GM19397 (cell line): Measurements from ENCODE around the gene SNAI3.
"Not testable (repeated sequence)": the region's sequence is repeated elsewhere in the genome, so short reads cannot be mapped to it uniquely, and the experiment has no call there.

ENCODE experiments used
- ATAC-seq: cut with Tn5 transposase; IDR thresholded peaks from one replicate; pipeline ENCODE4 v1.9.1; 2021; ENCODE audit warnings: mild to moderate bottlenecking, moderate library complexity; ENCODE audit not compliant: unreplicated experiment

SNAI3 gene

DNA sequence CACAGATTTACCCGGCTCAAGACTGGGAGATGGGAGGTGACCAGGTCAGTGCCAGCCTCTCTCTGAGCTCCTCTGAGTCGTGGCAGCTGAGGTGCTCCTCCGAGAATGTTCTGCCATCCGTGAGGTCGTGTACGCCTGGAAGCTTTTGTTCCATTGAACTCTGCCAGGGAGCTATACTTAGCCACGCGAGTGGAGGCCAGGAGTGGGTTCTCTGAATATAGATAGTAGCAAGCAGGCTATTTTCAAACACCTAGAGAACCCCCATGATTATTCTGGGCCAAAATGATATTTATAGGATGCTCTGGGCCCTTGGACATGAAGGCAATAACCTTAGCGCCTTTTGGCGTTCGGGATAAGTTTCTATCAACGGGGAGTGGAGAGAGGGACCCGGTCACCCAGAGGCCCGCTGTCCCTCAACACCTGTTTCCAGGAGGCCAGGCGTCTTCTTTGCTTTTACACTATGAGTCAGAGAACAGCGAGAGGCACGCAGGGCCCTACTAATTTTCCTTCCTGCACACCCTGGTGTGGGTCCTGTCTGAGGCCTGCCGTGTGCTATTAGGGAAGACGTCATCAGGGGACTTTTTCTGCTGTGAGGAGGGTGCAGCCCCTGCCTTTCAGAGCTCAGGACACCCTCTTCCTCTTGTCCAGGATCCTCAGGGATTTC is 12.5 kb downstream of the SNAI3 start:
- ATAC-seq: no peak

- no peak for ATAC-seq
Observed at GRCh38 chr16:88672776-88673175, 13.5 kb downstream of the SNAI3 start.

DNA sequence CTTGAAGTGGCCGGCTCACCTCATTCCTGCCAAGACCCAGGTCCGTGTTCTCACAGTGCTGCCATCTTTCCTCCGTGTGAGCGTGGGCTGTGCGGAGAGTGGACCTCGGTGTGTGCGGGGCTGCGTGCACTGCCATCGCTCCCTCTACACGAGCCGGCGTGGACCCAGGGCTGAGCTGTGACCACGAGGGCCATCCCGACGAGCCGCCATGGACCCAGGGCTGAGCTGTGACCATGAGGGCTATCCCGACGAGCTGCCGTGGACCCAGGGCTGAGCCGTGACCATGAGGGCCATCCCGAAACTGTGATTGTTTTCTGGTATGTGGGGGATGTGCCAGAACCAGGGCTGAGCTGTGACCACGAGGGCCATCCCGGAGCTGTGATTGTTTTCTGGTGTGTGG is 14.5 kb downstream of the SNAI3 start:
- ATAC-seq: no peak

GRCh38 chr16:88669980-88670379 is 16.3 kb downstream of the SNAI3 start:
- ATAC-seq: no peak

- ATAC-seq: not testable (repeated sequence)
Observed at GRCh38 chr16:88669493-88669892, 16.8 kb downstream of the SNAI3 start.

GRCh38 chr16:88667461-88667860 is 18.8 kb downstream of the SNAI3 start:
- ATAC-seq: no peak

DNA sequence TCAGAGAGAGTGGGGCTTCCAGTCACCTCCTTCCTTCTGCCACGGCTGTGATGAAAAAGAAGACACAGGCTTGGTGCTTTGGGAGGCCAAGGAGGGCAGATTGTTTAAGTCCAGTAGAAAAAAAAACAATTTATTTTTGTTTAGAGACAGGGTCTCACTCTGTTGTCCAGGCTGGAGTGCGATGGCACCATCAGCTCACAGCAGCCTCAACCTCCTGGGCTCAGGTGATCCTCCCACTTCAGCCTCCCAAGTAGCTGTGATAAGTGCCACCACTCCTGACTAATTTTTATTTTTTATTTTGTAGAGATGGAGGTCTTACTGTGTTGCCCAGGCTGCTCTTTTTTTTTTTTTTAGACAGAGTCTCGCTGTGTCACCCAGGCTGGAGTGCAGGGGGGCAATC is 20.7 kb downstream of the SNAI3 start:
- ATAC-seq: no peak

- ATAC-seq: no peak
Observed at GRCh38 chr16:88665148-88665547, 21.2 kb downstream of the SNAI3 start.

- peak; percentile 92 for ATAC-seq
Observed at GRCh38 chr16:88662843-88663606, 23.3 kb downstream of the SNAI3 start, which contains the start of gene MVD. TSS of gene MVD (minus strand) at chr16:88663091. CDS start at chr16:88663080, 11 bp downstream.

DNA sequence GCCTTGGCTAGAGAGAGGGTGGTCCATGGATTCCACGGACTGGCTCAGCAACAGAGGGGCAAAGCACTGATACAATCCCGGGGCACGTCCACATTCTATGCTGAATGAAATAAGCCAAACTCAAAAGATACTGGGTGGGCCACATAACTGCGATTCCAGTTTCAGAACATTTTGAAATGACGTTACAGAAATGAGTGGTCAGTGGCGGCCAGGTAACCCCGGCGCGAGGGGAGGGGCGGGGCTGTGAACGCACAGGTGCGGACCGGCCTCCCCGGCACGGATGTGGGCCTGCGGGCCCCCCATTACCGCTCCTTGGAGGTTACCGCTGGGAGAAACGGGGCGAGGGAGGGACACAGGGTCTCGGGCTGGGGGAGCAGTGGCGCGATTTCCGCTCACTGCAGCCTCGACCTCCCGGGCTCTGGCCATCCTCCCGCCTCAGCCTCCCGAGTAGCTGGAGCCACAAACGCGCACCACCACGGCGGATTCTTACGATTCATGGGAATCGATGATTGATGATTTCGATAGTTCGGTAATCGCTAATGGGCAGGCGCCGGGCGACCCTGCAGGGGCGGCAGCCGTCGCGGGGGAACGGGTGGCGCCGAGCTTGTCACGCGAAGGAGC is 24.0 kb downstream of the SNAI3 start:
- no peak for ATAC-seq

GRCh38 chr16:88661468-88661867 is 24.8 kb downstream of the SNAI3 start:
- no peak for ATAC-seq

DNA sequence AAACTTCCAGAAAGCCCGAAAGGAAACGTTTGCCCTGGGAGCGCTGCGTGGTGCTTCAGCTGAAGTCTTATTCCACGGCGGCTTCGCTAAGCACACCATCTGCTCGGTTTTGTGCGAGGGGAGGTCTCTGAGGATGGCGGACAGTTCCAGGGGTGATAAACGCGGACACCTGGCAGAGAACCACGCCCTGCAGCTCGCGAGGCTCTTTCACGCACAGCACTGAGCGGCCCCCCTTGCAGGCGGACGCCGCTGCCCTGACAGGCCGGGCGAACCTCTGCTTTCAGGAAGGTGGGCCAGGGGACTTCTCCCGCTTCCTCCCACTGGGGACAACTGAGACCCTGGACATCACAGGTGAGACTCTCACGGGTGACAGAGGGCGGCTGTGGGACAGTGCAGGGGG is 27.1 kb downstream of the SNAI3 start:
- ATAC-seq: no peak

DNA sequence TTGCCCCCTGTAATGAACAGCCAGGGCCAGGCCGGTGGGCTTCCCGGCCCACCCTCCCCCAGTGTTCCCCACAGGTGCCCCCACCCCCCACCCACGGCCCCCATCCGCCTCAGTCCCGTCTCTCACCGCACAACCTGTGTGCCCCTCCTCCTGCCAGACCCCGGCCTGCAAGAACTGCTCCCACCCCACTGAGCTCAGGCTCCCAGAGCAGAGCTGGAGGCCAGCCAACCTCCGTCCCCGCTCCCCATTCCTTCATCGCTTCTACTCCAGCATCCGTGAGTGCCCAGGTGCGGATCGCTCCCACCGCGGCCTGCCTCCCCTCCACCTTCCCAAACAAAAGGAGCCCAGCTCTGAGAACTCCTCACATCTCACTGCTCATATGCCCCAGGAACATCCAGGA is 27.6 kb downstream of the SNAI3 start:
- ATAC-seq: no peak

DNA sequence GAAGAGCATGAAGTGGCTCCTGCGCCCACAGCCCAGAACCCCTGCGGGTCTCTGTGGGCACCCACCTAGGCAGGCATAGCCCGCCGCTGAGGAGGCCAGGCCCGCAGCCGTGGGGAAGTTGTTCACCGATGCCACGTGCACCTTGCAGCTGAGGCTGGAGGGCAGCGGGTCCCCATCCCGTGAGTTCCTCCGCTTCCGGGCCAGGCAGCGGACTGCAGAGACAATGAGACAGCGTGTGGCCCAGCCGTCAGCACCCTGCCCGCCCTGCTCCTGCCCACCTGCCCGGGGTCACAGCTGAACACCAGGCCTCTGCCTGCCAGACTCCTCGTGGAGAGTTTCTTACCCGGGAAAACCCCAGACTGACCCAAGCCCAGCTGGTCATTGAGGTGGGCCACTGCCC is 28.9 kb downstream of the SNAI3 start:
- no peak for ATAC-seq

GRCh38 chr16:88656291-88656980 is 29.9 kb downstream of the SNAI3 start:
- ATAC-seq: no peak

DNA sequence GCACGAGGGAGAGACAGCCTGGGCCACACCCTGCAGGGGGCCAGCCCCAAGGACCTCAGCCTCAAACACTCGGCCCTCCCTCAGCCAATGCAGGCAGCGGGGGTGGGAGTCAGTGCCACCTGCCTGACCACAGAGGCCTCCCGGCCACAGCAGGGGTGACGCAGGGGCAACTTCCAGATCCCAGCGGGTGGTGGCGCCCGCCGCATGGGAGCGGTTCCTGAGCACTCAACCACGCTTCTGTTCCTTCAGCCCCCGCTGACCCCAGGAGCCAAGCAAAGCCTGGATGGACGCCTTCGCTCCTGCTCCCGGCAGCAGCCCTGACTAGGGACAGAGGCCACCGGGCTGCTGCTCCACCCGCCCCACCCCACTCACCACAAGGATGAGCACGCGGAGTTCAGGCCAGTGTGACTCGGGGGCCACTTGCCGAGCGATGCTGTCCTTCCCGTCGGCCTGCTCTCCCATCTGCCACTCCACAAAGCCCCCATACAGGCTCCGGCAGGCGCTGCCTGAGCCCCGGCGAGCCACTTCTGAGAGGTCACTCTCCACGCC is 30.5 kb downstream of the SNAI3 start:
- ATAC-seq: no peak

- no peak for ATAC-seq
Observed at GRCh38 chr16:88655053-88655732, 31.1 kb downstream of the SNAI3 start.

DNA sequence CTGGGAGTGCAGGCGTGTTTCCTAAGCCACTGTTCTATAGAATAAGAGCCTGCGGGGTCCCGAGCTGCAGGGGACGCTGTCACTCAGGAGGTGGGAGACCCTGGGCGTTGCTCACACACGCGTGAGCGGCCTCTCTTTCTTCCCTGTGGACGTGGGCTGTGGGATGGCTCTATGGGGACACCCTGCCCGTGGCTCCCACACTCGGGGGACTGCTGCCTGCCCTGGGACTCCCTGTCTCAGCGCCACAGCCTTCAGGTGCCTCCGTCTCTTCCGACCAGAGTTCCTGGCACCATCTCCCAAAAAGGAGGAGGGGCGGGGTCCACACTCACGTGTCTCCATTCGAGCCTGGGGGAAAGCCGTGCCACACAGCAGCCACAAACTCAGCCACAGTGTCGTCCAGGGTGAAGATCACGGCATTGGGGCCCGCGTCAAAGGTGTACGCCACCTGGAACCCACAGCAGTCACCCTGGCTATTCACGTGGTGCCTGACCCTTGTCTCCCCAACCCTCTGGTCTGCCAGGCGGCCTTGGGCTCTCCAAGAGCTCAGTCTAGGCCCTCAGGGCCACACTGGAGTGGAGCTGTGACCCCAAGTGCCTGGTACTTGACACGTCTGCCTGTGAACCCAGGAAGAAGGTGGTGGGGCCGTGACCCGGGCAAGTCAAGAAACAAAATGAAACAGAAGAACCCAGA is 31.8 kb downstream of the SNAI3 start:
- no peak for ATAC-seq

GRCh38 chr16:88653596-88654362 is 32.5 kb downstream of the SNAI3 start:
- ATAC-seq: no peak
